Mesodermal cell (in vitro differentiated cells): ENCODE measurements around the gene ZNF736. TPM values are rescaled to one million over a fixed set of nuclear protein-coding genes. Genes with fewer than 3 reads are reported as not detected.
"Not testable (repeated sequence)": the region's sequence is repeated elsewhere in the genome, so short reads cannot be mapped to it uniquely, and the experiment has no call there.

Experiments used
- H3K27ac ChIP-seq: 2 replicates; pipeline ENCODE4 v1.7.0; 2013; ENCODE audit warnings: mild to moderate bottlenecking, low read depth, low read length, moderate library complexity; ENCODE audit not compliant: severe bottlenecking
- H3K36me3 ChIP-seq: 2 replicates; pipeline ENCODE4 v1.7.1; 2013; ENCODE audit warnings: mild to moderate bottlenecking, low read length, moderate library complexity; ENCODE audit not compliant: control insufficient read depth, insufficient read depth
- H3K4me1 ChIP-seq: one replicate; pipeline ENCODE4 v1.7.1; 2013; ENCODE audit warnings: mild to moderate bottlenecking, low read length; ENCODE audit not compliant: insufficient read depth, control insufficient read depth, poor library complexity, severe bottlenecking
- H3K4me3 ChIP-seq: 2 replicates; pipeline ENCODE4 v1.7.0; 2013; ENCODE audit warnings: low read length, control low read depth, mild to moderate bottlenecking; ENCODE audit not compliant: insufficient read depth, poor library complexity, severe bottlenecking; ENCODE audit errors: extremely low read depth
- H3K9me3 ChIP-seq: 2 replicates; pipeline ENCODE4 v1.7.1; 2013; ENCODE audit warnings: mild to moderate bottlenecking, low read length, moderate library complexity; ENCODE audit not compliant: control insufficient read depth
- WGBS, 2 experiments: methylation state at CpG; one replicate each; pipeline ENCODE4 v1.1.5; 2013; ENCODE audit warnings: missing lambda C conversion rate in 2 of 2; ENCODE audit not compliant: insufficient coverage in 2 of 2; 5-methylcytosine and 5-hydroxymethylcytosine counted together
- polyA plus RNA-seq, 2 experiments: library from polyadenylated mRNA; stranded (reverse); fragments of 50-300 nt; gene quantifications; one replicate each; pipeline ENCODE4 v1.2.3, GENCODE V29; 2013

The ZNF736 gene
- polyA plus RNA-seq (2013, experiment 1 of 2) = 5.3 TPM
- polyA plus RNA-seq (2013, experiment 2 of 2) = 3.2 TPM

- Histone ChIP-seq H3K27ac (peak within 1 kb of the TSS; percentile 97), H3K36me3 (peaks cover 6% of the 10 kb centered on the region), H3K4me3 (peak within 1 kb of the TSS; percentile 55), H3K9me3 (peaks cover 33% of the 10 kb centered on the region), H3K4me1 (no peaks in the 10 kb centered on the region)
- 33 to 34% methylated on average over 19 to 24 of the region's 33 CpGs for WGBS, 2 experiments
Measured at GRCh38 chr7:64313740-64314491, at the start of gene ZNF736. Gene ZNF736 (plus strand): TSS chr7:64313961. CDS start chr7:64314151, 190 bp downstream.

- Histone ChIP-seq H3K9me3 (peaks cover 28% of the 10 kb centered on the region), H3K36me3 (no peaks in the 10 kb centered on the region), H3K4me1 (no peaks in the 10 kb centered on the region), H3K27ac (no peak overlapping the region), H3K4me3 (no peak overlapping the region)
- 80% methylated on average over 1 of the region's 1 CpG; no CpG with 5 or more reads in 1 of the 2 experiments for WGBS, 2 experiments
Measured at GRCh38 chr7:64266341-64266919, 47.3 kb upstream of the ZNF736 start.

GRCh38 chr7:64277630-64278029 lies 36.1 kb upstream of the ZNF736 start:
- Histone ChIP-seq H3K9me3 (peaks cover 26% of the 10 kb centered on the region), H3K36me3 (no peaks in the 10 kb centered on the region), H3K4me3 (no peak overlapping the region), H3K4me1 (no peaks in the 10 kb centered on the region), H3K27ac (no peak overlapping the region)
- no CpG with 5 or more reads among the region's 2 CpGs for WGBS, 2 experiments

- Histone ChIP-seq H3K4me3 (no peak overlapping the region), H3K36me3 (no peaks in the 10 kb centered on the region), H3K4me1 (no peaks in the 10 kb centered on the region), H3K27ac (no peak overlapping the region), H3K9me3 (peaks cover 76% of the 10 kb centered on the region)
- no CpG with 5 or more reads among the region's 1 CpG for WGBS, 2 experiments
Measured at GRCh38 chr7:64294701-64295420, 18.9 kb upstream of the ZNF736 start.

DNA sequence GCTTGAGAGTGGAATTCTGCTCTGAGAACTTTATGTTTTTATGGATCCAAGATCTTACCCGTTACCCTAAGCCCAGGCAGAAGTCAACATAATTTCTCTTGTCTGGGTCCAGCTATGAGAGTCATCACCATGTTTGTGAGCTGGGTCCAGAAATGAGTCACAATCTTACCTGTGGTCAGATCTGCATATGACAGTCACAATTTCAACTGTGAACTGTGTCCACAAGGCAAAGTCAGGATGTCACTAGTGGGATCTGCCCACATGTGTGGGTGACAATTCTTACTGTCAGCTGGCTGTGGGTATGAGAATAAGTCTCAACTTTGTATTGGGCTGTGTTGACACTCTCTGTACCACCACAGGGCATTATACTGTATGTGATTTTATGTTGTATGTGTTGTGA lies 16.3 kb upstream of the ZNF736 start:
- WGBS, 2 experiments = no CpG with 5 or more reads among the region's 1 CpG
- peaks cover 75% of the 10 kb centered on the region for H3K9me3 ChIP-seq
- H3K4me1 ChIP-seq = not testable (repeated sequence)

DNA sequence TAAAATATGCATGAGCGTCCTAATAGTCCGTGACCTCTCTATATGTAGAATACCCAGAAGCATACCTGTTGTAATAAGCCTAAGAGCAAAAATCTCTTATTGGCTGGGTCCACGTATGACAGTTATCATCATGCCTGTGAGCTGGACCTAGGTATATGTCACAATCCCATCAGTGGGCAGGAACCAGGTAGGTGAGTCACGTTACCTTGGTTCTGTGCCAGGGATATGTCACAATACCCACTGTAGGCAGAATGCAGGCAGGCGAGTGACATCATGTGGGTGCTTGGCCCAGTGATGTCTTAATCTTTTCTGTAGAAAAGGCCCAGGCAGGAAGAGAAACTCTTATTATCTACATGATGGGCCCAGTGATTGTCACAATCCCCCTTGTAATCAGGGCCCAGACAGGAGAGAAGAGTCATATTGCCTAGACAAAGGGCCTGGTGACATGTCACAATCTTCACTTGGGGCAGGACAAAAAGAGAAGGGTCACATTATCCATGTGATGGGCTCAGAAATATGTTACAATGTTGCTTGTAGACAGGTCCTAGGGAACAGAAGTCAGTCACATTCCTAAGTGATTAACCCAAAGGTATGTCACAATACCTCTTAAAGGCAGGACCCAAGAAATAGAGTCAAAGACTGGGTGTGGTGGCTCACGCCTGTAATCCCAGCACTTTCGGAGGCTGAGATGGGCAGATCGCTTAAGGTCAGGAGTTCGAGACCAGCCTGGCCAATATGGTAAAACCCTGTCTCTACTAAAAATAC lies 12.9 kb upstream of the ZNF736 start:
- Histone ChIP-seq H3K4me3 (no peak overlapping the region), H3K9me3 (peaks cover 58% of the 10 kb centered on the region), H3K4me1 (no peaks in the 10 kb centered on the region), H3K27ac (no peak overlapping the region), H3K36me3 (no peaks in the 10 kb centered on the region)
- WGBS, 2 experiments = 66 to 68% methylated on average over 7 to 8 of the region's 9 CpGs

More for the DNA sequence above, 16.3 kb upstream of the ZNF736 start:
- H3K36me3 ChIP-seq, H3K4me3 ChIP-seq, H3K27ac ChIP-seq: not testable (repeated sequence)

DNA sequence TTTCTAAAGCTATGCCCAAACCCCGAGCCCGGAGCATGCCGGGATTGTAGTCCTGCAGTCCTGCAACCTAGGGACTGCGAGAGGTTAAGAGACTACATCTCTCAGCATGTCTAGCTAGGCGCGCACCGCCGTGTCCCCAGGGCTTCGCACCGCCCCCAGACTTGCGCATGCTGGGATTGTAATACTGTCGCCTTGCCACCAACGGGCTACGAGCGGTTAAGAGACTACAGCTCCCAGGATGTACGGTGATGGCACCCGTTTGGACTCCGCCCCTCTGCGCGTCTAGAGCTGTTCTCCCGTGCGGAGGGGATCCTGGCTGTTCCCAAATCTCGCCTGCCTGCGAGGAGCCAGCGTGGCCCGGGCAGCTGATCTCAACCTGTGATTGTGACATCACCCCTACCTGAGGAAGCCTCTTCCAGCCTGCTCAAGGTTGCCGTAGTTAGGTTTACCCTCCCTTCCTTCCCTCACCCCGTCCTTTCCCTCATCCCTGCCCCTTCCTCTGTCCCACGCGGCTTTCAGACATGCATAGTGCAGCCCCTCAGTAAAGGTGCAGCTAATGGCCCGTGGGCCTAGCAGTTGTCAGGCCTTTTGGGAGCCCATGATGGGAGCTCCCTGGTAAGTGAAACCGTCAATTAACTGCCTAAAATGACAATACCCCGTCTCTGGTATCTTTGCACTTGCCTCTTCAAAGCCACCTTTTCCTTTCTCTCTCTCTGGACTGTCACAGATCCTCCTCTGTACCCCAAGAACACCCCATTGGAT lies 6.3 kb upstream of the ZNF736 start:
- no peaks in the 10 kb centered on the region for H3K36me3 ChIP-seq
- WGBS, 2 experiments = 34 to 35% methylated on average over 30 to 33 of the region's 33 CpGs
- H3K9me3 ChIP-seq = peaks cover 14% of the 10 kb centered on the region
- H3K27ac ChIP-seq = no peak overlapping the region
- no peaks in the 10 kb centered on the region for H3K4me1 ChIP-seq
- peak overlapping the region; percentile 29 for H3K4me3 ChIP-seq

DNA sequence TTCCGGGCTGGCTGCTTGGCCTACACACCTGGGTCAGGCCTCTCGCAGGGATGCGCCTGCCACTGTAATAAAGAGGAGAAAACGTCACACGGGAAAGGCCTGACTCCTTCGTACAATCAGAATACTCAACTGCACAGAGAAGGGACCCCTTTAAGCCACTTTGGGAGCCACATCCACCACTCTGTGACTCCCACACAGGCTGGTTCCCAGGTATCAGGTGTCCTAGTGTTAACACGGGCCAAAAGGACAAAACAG lies 5.8 kb upstream of the ZNF736 start:
- H3K4me1 ChIP-seq = no peaks in the 10 kb centered on the region
- H3K9me3 ChIP-seq = peaks cover 13% of the 10 kb centered on the region
- H3K27ac ChIP-seq = no peak overlapping the region
- H3K4me3 ChIP-seq = peak overlapping the region; percentile 29
- WGBS, 2 experiments = 57 to 81% methylated on average over 4 to 6 of the region's 7 CpGs
- no peaks in the 10 kb centered on the region for H3K36me3 ChIP-seq

DNA sequence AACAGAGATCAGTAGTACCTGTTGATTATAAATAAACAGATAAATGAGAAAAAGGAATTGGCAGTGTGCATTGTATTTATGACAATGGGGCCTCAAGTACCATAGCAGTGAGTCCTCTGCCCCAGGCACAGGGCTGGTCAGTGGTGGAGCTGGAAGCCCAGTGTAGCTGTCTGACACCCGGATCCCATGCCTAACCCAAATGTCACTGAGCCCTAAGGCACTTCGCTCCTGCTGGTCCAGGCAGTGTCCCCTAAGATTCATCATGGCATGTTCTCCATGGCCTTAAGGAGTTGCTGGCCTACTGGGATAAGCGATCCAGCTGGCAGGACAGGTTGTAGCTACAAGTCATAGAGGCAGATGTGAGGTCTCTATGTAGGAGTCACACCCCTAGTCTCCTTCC lies 3.3 kb upstream of the ZNF736 start:
- H3K4me3 ChIP-seq = no peak overlapping the region
- H3K9me3 ChIP-seq = peaks cover 18% of the 10 kb centered on the region
- H3K36me3 ChIP-seq = no peaks in the 10 kb centered on the region
- no peak overlapping the region for H3K27ac ChIP-seq
- WGBS, 2 experiments = 71 to 73% methylated on average over 2 to 3 of the region's 3 CpGs
- no peaks in the 10 kb centered on the region for H3K4me1 ChIP-seq

DNA sequence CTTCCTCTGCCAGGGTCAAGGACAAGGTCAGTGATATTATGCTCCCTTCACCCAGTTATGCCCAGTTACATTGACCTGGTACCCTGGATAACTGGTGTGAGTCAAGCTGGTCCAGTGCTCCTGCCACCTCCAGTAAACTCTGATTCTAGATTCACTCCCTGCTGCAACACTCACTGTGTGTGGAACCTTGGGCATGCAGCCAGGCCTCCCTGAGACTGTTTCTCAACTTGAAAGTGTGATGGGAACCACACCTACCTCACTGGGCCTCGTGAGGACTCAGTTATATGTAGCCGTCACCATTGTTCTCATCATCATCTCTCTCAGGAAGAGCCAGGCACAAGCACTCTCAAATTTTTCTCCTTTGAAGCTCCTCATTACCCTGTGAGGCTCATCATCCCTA lies 935 bp upstream of the ZNF736 start:
- Histone ChIP-seq H3K27ac (no peak overlapping the region), H3K9me3 (peaks cover 33% of the 10 kb centered on the region), H3K36me3 (peaks cover 6% of the 10 kb centered on the region), H3K4me3 (no peak overlapping the region), H3K4me1 (no peaks in the 10 kb centered on the region)
- WGBS, 2 experiments = 89 to 90% methylated on average over 2 of the region's 2 CpGs
